ENCODE measurements around the gene FGF3.

FGF3 gene

DNA sequence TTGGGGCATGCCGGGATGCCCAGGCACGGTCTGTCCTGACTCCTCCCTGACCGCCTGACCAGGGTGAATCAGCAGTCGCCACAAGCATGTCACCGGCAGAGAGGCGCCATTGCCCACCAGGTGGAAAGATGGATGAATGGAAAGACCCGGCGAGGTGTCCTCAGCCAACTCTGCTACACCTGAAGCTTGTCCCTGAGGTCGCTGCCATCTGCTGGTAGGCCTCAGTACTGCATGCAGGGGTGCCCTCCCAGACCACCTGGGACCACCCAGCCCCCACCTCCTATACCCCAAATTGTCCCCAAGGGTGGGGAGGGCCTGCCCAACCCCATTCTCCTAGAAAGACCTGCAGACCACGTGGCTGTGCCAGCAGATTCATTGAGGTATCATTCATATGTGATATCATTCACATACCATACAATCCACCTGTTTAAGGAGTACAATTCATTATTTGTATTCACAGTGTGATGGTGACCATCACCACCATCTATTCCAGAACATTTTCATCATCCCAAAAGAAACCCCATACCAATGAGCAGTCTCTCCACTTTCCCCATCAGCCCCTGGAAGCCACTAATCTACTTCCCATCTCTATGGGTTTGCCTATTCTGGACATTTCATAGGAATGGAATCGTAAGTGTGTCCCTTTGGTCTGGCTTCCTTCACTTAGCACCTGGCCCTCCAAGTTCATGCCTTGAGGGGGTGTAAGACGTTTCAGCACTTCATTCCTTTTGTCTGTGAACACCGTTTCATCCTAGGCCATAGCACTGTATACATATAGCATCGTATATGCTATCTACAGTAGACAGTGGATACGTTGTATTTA lies 17.5 kb downstream of the FGF3 start:
- H3K4me3 ChIP-seq (ENCODE audit: low read depth, low read length), result no peak overlapping the region
- in situ Hi-C loops (cut with HindIII; ENCODE audit: low sequenced_read_pairs), result loop anchor here (10.0 kb wide), 1 partner anchor 57 kb away; no protein-coding TSS in a partner anchor
- TF ChIP-seq, protein P1, sequence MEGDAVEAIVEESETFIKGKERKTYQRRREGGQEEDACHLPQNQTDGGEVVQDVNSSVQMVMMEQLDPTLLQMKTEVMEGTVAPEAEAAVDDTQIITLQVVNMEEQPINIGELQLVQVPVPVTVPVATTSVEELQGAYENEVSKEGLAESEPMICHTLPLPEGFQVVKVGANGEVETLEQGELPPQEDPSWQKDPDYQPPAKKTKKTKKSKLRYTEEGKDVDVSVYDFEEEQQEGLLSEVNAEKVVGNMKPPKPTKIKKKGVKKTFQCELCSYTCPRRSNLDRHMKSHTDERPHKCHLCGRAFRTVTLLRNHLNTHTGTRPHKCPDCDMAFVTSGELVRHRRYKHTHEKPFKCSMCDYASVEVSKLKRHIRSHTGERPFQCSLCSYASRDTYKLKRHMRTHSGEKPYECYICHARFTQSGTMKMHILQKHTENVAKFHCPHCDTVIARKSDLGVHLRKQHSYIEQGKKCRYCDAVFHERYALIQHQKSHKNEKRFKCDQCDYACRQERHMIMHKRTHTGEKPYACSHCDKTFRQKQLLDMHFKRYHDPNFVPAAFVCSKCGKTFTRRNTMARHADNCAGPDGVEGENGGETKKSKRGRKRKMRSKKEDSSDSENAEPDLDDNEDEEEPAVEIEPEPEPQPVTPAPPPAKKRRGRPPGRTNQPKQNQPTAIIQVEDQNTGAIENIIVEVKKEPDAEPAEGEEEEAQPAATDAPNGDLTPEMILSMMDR (IDR thresholded peaks at IDR 0.05; ENCODE audit: low read depth, low read length, missing control alignments), result peak; percentile 86
- DNase-seq (ENCODE audit: low read depth), result no peak

DNA sequence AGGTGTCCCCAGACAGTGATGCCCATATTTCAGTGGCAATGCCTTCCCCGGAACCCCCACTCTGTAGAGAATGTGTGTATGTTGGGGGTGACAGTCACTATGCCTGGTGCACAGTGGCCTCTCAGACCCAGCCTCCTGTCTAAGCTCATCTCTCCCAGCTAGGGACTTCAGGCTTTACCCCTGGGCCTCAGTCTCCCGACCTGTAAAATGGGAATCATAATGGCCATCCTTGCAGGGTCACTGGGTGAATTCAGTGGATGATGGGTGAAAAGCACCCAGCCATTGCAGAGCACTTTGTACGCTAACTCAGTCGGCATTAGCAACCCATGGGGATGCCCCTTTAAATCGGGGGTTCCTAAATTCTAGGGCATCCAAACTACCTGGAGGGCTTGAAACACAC lies 18.9 kb downstream of the FGF3 start:
- no peak overlapping the region for H3K4me3 ChIP-seq (ENCODE audit: low read depth, low read length)
- no peak for DNase-seq (ENCODE audit: low read depth)
- in situ Hi-C loops (cut with HindIII; ENCODE audit: low sequenced_read_pairs), result loop anchor here (10.0 kb wide), 1 partner anchor 55 kb away; no protein-coding TSS in a partner anchor
- TF ChIP-seq, protein P1 (IDR thresholded peaks at IDR 0.05; ENCODE audit: low read depth, low read length, missing control alignments), result no peak

DNA sequence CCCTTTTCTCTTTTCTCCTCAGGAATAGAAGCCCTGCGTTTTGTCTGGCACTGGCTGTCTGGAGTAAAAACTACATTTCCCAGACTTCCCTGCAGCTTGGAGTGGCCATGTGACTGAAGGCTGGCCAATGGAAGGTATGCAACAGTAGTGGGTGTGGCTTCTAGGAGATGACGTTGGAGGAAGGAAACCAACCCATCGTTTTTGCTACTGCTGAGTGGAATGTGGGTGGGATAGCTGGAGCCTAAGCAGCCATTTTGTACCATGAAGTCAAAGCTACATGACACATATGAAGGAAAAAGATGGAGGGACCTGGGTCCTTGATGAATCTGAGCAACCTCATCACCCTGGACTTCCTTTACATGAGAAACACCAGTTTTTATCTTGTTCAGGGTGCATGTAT lies 19.6 kb downstream of the FGF3 start:
- TF ChIP-seq, protein P1 (IDR thresholded peaks at IDR 0.05; ENCODE audit: low read depth, low read length, missing control alignments), result no peak
- H3K4me3 ChIP-seq (ENCODE audit: low read depth, low read length), result no peak overlapping the region
- DNase-seq (ENCODE audit: low read depth), result no peak
- in situ Hi-C loops (cut with HindIII; ENCODE audit: low sequenced_read_pairs), result no loop called here

DNA sequence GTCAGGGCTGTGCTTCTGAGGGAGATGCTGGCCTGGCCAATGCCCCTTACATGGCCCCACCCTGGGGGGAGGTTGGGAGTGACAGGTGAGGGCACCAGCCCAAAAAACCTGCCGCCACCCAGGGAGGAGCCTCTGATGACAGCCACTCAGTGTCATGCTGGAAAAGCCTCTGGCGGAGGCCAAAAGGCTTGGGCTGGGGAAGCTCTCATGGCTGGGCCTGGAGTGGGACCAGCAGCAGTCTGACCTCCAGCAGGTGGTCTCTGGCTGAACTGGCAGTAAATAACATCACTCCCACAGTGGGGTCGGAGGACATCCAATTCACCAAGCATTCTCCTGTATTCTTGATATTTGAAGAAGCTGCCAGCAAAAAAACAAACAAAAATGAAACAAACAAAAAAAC lies 20.1 kb downstream of the FGF3 start:
- in situ Hi-C loops (cut with HindIII; ENCODE audit: low sequenced_read_pairs), result no loop called here

DNA sequence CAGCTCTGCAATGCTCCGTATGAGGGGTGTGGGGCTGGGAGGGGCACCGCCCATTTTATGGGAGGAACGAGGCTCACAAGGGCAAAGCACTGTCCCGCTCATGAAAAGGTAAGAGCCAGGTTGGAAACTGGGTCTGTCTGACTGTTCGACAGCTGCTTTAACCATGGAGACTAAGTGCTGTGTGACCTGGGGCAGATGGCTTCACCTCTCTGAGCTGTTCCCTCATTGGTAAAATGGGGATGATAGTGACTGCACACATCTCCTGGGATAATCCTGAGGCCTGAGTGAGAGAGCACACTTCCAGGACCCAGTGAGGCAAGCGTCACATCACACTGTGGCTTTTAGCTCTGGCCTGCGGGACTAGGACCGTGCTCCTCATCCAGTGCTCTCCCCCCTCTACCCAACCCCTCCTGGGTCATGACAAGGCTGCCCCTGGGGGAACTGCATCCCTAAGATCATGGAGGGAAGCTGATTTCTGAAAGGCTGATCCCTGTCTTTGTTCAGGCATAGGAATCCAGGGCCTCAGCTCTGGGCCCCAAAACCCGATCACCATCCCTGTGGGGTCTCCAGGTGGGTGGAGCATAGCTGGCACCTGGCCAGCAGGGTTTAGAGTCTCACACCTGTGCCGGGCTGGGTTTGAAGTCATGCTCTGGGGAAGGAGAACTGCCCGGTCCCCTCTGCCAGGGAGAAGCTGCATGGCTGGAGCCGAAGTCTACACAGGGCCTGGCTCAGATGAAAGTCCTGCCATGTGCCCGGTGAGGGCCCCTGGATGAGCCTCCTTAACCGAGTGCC lies 21.3 kb downstream of the FGF3 start:
- no peak for DNase-seq (ENCODE audit: low read depth)
- in situ Hi-C loops (cut with HindIII; ENCODE audit: low sequenced_read_pairs), result no loop called here
- H3K4me3 ChIP-seq (ENCODE audit: low read depth, low read length), result no peak overlapping the region
- TF ChIP-seq, protein P1 (IDR thresholded peaks at IDR 0.05; ENCODE audit: low read depth, low read length, missing control alignments), result no peak

More for the DNA sequence above, 20.1 kb downstream of the FGF3 start:
- TF ChIP-seq, protein P1 (IDR thresholded peaks at IDR 0.05; ENCODE audit: low read depth, low read length, missing control alignments), result no peak
- no peak for DNase-seq (ENCODE audit: low read depth)
- no peak overlapping the region for H3K4me3 ChIP-seq (ENCODE audit: low read depth, low read length)

DNA sequence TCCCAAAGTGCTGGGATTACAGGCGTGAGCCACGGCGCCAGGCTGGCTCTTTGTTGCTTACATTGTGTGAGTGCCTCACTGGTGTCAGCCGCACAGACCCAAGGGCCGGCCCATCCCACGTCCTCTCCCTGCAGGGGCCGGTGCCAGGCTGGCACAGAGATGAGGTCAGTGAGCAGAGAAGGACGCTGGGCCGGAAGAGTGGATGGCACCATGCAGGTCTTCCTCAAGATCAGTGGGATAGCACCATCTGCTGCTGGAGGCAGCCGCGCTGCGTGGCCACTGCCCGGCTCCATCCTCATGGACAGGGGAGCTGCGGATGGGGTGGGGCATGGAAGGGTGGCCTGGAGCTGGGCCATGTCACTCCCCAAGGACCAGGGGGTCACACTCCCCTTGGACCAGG lies 22.1 kb downstream of the FGF3 start:
- in situ Hi-C loops (cut with HindIII; ENCODE audit: low sequenced_read_pairs), result no loop called here
- TF ChIP-seq, protein P1 (IDR thresholded peaks at IDR 0.05; ENCODE audit: low read depth, low read length, missing control alignments), result no peak
- DNase-seq (ENCODE audit: low read depth), result no peak
- no peak overlapping the region for H3K4me3 ChIP-seq (ENCODE audit: low read depth, low read length)

Data from astrocyte of the cerebellum (primary cell).